DOHH2 (cell line): ENCODE measurements around the gene FGF3.

Experiments
- H3F3A ChIP-seq: fragments of 200-600 bp; sonication (generic), shearing (Covaris generic); 2 replicates; pipeline ENCODE4 v1.6.0; 2016; ENCODE audit warnings: antibody characterized with exemption, mild to moderate bottlenecking; ENCODE audit not compliant: control insufficient read depth, insufficient read depth
- H3K27ac ChIP-seq: fragments of 200-600 bp; sonication (generic); 2 replicates; pipeline ENCODE4 v1.5.1; 2014; ENCODE audit warnings: low read depth, mild to moderate bottlenecking, low read length, moderate library complexity
- H3K27me3 ChIP-seq: fragments of 200-600 bp; sonication (generic); 2 replicates; pipeline ENCODE4 v1.6.1; 2014; ENCODE audit warnings: mild to moderate bottlenecking, low read length, mixed read lengths; ENCODE audit not compliant: control insufficient read depth
- H3K36me3 ChIP-seq: fragments of 200-600 bp; sonication (generic); 2 replicates; pipeline ENCODE4 v1.6.1; 2014; ENCODE audit warnings: mild to moderate bottlenecking, low read length, moderate library complexity, mixed read lengths; ENCODE audit not compliant: control insufficient read depth
- H3K4me1 ChIP-seq: fragments of 200-600 bp; sonication (generic); 2 replicates; pipeline ENCODE4 v1.6.1; 2014; ENCODE audit warnings: mild to moderate bottlenecking, low read length, mixed read lengths; ENCODE audit not compliant: control insufficient read depth
- H3K4me2 ChIP-seq: fragments of 200-600 bp; sonication (generic); 2 replicates; pipeline ENCODE4 v1.6.0; 2014; ENCODE audit warnings: mild to moderate bottlenecking, low read length, moderate library complexity
- H3K4me3 ChIP-seq: fragments of 200-600 bp; sonication (generic); 2 replicates; pipeline ENCODE4 v1.5.1; 2014; ENCODE audit warnings: mild to moderate bottlenecking, low read length, mixed read lengths
- H3K79me2 ChIP-seq: fragments of 200-600 bp; sonication (generic); 2 replicates; pipeline ENCODE4 v1.6.1; 2014; ENCODE audit warnings: mild to moderate bottlenecking, low read length, mixed read lengths; ENCODE audit not compliant: control insufficient read depth
- H3K9me2 ChIP-seq: fragments of 200-600 bp; sonication (generic); replicated peaks from 2 replicates; pipeline ENCODE4 v1.6.1; 2014; ENCODE audit warnings: mild to moderate bottlenecking, low read length, mixed read lengths; ENCODE audit not compliant: control insufficient read depth
- H3K9me3 ChIP-seq: fragments of 200-600 bp; sonication (generic); 2 replicates; pipeline ENCODE4 v1.6.1; 2014; ENCODE audit warnings: antibody characterized with exemption, low read length, mixed read lengths; ENCODE audit not compliant: control insufficient read depth, insufficient read depth
- H4K20me1 ChIP-seq: fragments of 200-600 bp; sonication (generic); 2 replicates; pipeline ENCODE4 v1.6.0; 2014; ENCODE audit warnings: low read depth, mild to moderate bottlenecking, antibody characterized with exemption, low read length, moderate library complexity; ENCODE audit not compliant: control insufficient read depth, insufficient read depth
- EZH2phosphoT487 ChIP-seq: fragments of 200-600 bp; sonication (generic); IDR thresholded peaks from 2 replicates; pipeline ENCODE4 v1.6.1; 2017; ENCODE audit warnings: borderline replicate concordance, mild to moderate bottlenecking, antibody characterized with exemption, low read length, moderate library complexity, mixed read lengths
- TF ChIP-seq, protein P1 (sequence below): fragments of 200-600 bp; sonication (generic); IDR thresholded peaks from one replicate; pipeline ENCODE4 v1.5.1; 2014; ENCODE audit warnings: antibody characterized with exemption, mild to moderate bottlenecking, low read depth, low read length; ENCODE audit not compliant: poor library complexity, severe bottlenecking

The FGF3 gene

DNA sequence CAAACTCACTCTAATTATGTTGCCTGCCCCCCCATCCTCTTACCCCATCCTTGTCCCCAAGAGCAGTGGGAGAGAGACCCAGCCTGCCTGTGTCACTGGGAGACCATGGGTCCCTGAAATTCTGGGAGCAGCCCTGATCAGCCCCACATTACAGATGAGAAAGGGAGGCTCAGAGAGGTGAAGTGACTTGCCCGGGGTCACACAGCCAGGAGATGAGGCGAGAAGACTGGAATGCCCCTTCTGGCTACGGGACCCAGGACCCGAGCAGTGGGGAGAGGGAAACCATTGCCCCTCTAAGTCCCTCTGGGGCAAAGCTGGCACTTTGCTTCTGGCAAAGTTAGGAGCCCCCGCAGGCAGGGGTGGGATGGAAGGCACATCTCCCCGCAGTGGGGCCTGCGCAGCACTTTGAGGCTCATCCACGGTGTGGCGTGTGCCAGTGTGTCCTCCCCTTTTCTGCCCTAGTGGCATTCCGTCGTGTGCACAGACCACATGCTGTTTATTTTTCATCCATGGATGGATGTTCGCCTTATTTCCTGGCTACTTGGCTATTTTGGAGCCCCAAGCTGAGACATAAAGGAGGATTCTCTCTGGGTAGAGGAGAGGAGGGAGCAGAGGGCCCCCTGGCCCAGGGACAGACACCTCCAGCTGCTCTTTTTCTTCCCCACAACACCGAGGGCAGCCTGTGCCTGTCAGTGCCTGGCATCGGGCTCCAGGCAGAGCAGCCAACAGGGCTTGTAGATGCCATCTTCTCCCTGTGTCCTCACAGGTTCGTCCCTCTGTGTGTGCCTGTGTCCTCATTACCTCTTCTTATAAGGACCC is 3.7 kb upstream of the FGF3 start:
- no peaks in the 10 kb centered on the region for H3K27me3 ChIP-seq
- no peaks in the 10 kb centered on the region for H4K20me1 ChIP-seq
- TF ChIP-seq, protein P1, sequence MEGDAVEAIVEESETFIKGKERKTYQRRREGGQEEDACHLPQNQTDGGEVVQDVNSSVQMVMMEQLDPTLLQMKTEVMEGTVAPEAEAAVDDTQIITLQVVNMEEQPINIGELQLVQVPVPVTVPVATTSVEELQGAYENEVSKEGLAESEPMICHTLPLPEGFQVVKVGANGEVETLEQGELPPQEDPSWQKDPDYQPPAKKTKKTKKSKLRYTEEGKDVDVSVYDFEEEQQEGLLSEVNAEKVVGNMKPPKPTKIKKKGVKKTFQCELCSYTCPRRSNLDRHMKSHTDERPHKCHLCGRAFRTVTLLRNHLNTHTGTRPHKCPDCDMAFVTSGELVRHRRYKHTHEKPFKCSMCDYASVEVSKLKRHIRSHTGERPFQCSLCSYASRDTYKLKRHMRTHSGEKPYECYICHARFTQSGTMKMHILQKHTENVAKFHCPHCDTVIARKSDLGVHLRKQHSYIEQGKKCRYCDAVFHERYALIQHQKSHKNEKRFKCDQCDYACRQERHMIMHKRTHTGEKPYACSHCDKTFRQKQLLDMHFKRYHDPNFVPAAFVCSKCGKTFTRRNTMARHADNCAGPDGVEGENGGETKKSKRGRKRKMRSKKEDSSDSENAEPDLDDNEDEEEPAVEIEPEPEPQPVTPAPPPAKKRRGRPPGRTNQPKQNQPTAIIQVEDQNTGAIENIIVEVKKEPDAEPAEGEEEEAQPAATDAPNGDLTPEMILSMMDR, result no peak
- TF ChIP-seq EZH2phosphoT487, result no peak

DNA sequence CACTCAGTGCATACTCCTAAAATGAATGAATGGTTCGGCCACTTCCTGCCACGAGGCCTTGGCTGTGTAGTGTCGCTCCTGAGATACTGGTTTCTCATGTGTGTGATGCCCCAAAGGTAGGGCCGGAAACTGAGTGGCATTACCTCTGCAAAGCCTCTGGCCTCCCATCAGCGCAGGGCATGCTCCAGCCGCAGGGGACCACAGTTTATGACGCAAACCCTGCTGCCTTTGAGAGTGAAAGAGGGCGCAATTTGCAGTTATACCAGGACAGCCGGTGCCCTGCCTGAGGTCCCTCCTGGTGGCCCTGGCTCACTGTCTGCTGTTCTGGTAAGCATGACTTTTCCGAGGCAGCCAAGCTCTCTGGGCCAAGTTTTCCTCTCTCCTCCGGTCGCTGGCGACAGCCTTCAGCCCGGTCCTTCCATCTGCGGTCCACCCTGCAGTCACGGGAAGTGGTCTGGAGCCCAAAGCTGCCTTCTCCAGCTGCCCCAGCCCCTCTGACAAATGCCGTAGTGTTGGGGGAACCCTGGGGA is 2.4 kb upstream of the FGF3 start:
- H3K9me2 ChIP-seq, result no peaks in the 10 kb centered on the region
- H3K27me3 ChIP-seq, result no peaks in the 10 kb centered on the region
- no peak overlapping the region for H3K27ac ChIP-seq
- no peaks in the 10 kb centered on the region for H3F3A ChIP-seq
- H3K4me1 ChIP-seq, result no peaks in the 10 kb centered on the region
- H3K4me3 ChIP-seq, result no peak overlapping the region
- H3K4me2 ChIP-seq, result no peak overlapping the region
- no peaks in the 10 kb centered on the region for H3K36me3 ChIP-seq
- no peaks in the 10 kb centered on the region for H3K79me2 ChIP-seq
- no peak for TF ChIP-seq EZH2phosphoT487
- TF ChIP-seq, protein P1, result no peak
- no peaks in the 10 kb centered on the region for H3K9me3 ChIP-seq
- H4K20me1 ChIP-seq, result no peaks in the 10 kb centered on the region

More for the DNA sequence above, 3.7 kb upstream of the FGF3 start:
- Histone ChIP-seq H3K4me3 (no peak overlapping the region), H3F3A (no peaks in the 10 kb centered on the region), H3K36me3 (no peaks in the 10 kb centered on the region), H3K4me1 (no peaks in the 10 kb centered on the region), H3K9me3 (no peaks in the 10 kb centered on the region), H3K9me2 (no peaks in the 10 kb centered on the region), H3K4me2 (no peak overlapping the region), H3K79me2 (no peaks in the 10 kb centered on the region), H3K27ac (no peak overlapping the region)

GRCh38 chr11:69820441-69820840 is 1.2 kb upstream of the FGF3 start:
- no peaks in the 10 kb centered on the region for H3K4me1 ChIP-seq
- no peaks in the 10 kb centered on the region for H3K9me2 ChIP-seq
- no peaks in the 10 kb centered on the region for H3F3A ChIP-seq
- H3K4me3 ChIP-seq, result no peak overlapping the region
- H3K27ac ChIP-seq, result no peak overlapping the region
- H3K36me3 ChIP-seq, result no peaks in the 10 kb centered on the region
- no peaks in the 10 kb centered on the region for H3K27me3 ChIP-seq
- no peaks in the 10 kb centered on the region for H4K20me1 ChIP-seq
- H3K9me3 ChIP-seq, result no peaks in the 10 kb centered on the region
- no peaks in the 10 kb centered on the region for H3K79me2 ChIP-seq
- no peak for TF ChIP-seq EZH2phosphoT487
- H3K4me2 ChIP-seq, result no peak overlapping the region

DNA sequence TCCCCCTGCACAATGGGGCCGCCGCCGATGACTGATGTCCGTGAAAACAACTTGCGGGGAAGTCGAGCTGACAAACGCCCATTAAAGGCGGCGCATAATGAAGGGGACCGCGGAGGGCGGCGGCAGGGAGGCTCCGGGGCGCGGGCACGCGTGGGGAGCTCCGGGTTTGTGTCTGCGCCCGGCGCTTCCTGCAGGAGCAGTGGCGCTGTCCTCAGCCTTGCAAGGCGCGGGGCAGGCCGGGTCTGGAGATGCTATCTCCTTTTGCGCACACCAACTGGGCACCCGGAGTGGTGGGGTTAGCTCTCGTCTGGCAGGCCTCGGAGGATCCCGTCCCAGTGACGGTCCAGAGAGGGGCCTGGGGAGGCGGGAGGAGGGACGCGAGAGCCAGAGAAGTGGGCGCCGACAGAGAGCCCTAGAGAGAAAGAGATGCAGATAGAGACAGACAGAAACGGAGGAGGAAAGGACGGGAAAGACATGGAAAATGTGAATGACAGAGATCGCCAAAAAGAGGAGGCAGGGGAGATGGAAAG is 390 bp upstream of the FGF3 start:
- no peak overlapping the region for H3K4me3 ChIP-seq
- no peaks in the 10 kb centered on the region for H3F3A ChIP-seq
- TF ChIP-seq EZH2phosphoT487, result no peak
- H3K27ac ChIP-seq, result no peak overlapping the region
- no peaks in the 10 kb centered on the region for H3K36me3 ChIP-seq
- H4K20me1 ChIP-seq, result no peaks in the 10 kb centered on the region
- H3K4me2 ChIP-seq, result no peak overlapping the region
- H3K79me2 ChIP-seq, result no peaks in the 10 kb centered on the region
- no peaks in the 10 kb centered on the region for H3K4me1 ChIP-seq
- H3K27me3 ChIP-seq, result no peaks in the 10 kb centered on the region
- H3K9me3 ChIP-seq, result no peaks in the 10 kb centered on the region
- no peaks in the 10 kb centered on the region for H3K9me2 ChIP-seq
